ENCODE data around the gene S100A2. TPM values are rescaled to one million over a fixed set of nuclear protein-coding genes. Genes with fewer than 3 reads are reported as not detected.

The S100A2 gene
- total and polyA plus RNA-seq, 2 of the 13 experiments (the other 11 are each of a cell fraction or from before 2014, with no cell fraction given) = 1.2 TPM

DNA sequence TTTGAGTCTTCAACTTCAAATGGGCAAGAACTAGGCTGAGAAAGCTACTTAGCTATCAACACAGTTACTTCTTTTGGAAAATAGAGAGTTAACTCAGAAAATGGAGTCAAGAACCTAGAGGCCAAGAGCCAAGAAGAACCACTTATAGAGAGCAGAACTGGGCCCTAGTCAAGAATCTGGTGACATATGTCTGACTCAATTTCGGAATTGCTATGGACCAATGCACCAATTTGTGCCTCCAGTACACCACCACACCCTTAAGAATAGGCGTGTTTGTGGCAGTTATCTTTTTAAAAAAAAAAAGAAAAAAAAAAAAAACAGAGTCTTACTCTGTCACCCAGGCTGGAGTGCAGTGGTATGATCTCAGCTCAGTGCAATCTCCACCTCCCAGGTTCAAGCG lies 7.8 kb downstream of the S100A2 start:
- no TSS peak for BruUV-seq (replicated peaks)
- H3K4me3 ChIP-seq (replicated peaks in 1 of 3; ENCODE audit: insufficient read depth in 1 of 3, low read depth in 2 of 3, low read length in 3 of 3) = no peak overlapping the region
- 44% methylated on average over 3 of the region's 3 CpGs for WGBS (ENCODE audit: low lambda C conversion rate)
- intact Hi-C loops (cut with micrococcal nuclease; ENCODE audit: unreplicated experiment) = no loop called here
- H3K27me3 ChIP-seq (ENCODE audit: control insufficient read depth in 1 of 2, insufficient read depth in 2 of 2, low read length in 2 of 2) = peaks cover 0 to 16% of the 10 kb centered on the region in 2 experiments; a peak in 2 of 5 replicates
- no peak overlapping the region for H3K9ac ChIP-seq (ENCODE audit: insufficient read depth, low read depth, low read length)
- H3K4me2 ChIP-seq (ENCODE audit: low read depth, low read length) = no peak overlapping the region
- FAIRE-seq (no peak), ATAC-seq (no peak), DNase-seq (ENCODE audit: low spot score) (no peak)
- H3K79me2 ChIP-seq (ENCODE audit: insufficient read depth, low read length) = no peaks in the 10 kb centered on the region
- ChIA-PET CTCF (ENCODE audit: low intra/inter-chr PET ratio, low total read pairs) (no interaction called here), POLR2A (interaction anchor here (1.0 kb wide), 1 partner anchor 8 kb away, joined by 4 read pairs; no protein-coding TSS in a partner anchor)
- peaks cover 4% of the 10 kb centered on the region; the same call in 1 of the 2 replicates for H3K4me1 ChIP-seq (ENCODE audit: insufficient read depth, low read length)
- in situ Hi-C loops (cut with HindIII; ENCODE audit: extremely low pct_ligation_motif_present, low pct_unique_long_range_greater_than_20kb) = no loop called here
- no peak overlapping the region for H3K27ac ChIP-seq (ENCODE audit: extremely low read length, insufficient read depth, low read length)
- no peak for TF ChIP-seq WIZ (CRISPR knock-in tag; IDR thresholded peaks at IDR 0.05)
- TF ChIP-seq KDM4B (CRISPR knock-in tag; IDR thresholded peaks at IDR 0.05) = no peak
- no peak for TF ChIP-seq REPIN1 (CRISPR knock-in tag; IDR thresholded peaks at IDR 0.05; ENCODE audit: borderline replicate concordance, low read depth)
- H3K36me3 ChIP-seq (replicated peaks in 1 of 2; ENCODE audit: control insufficient read depth in 1 of 2, insufficient read depth in 2 of 2, low read length in 2 of 2) = no peaks in the 10 kb centered on the region
- H4K20me1 ChIP-seq (ENCODE audit: insufficient read depth, low read length) = no peaks in the 10 kb centered on the region
- no peak overlapping the region for H2AFZ ChIP-seq (ENCODE audit: low read length)
- no peaks in the 10 kb centered on the region for H3K9me3 ChIP-seq (ENCODE audit: low read length)

GRCh38 chr1:153556348-153556747 lies 9.3 kb downstream of the S100A2 start:
- Histone ChIP-seq H4K20me1 (ENCODE audit: insufficient read depth, low read length) (no peaks in the 10 kb centered on the region), H3K4me1 (ENCODE audit: insufficient read depth, low read length) (peaks cover 18% of the 10 kb centered on the region), H3K27ac (ENCODE audit: extremely low read length, insufficient read depth, low read length) (no peak overlapping the region), H3K27me3 (ENCODE audit: control insufficient read depth in 1 of 2, insufficient read depth in 2 of 2, low read length in 2 of 2) (peaks cover 1 to 16% of the 10 kb centered on the region in 2 experiments; a peak in 2 of 5 replicates), H2AFZ (ENCODE audit: low read length) (no peak overlapping the region), H3K9me3 (ENCODE audit: low read length) (no peaks in the 10 kb centered on the region), H3K9ac (ENCODE audit: insufficient read depth, low read depth, low read length) (no peak overlapping the region), H3K4me3 (replicated peaks in 1 of 3; ENCODE audit: insufficient read depth in 1 of 3, low read depth in 2 of 3, low read length in 3 of 3) (no peak overlapping the region), H3K79me2 (ENCODE audit: insufficient read depth, low read length) (no peaks in the 10 kb centered on the region), H3K4me2 (ENCODE audit: low read depth, low read length) (no peak overlapping the region), H3K36me3 (replicated peaks in 1 of 2; ENCODE audit: control insufficient read depth in 1 of 2, insufficient read depth in 2 of 2, low read length in 2 of 2) (no peaks in the 10 kb centered on the region)
- WGBS (ENCODE audit: low lambda C conversion rate) = 19% methylated on average over 1 of the region's 1 CpG
- POLR2A ChIA-PET = no interaction called here
- intact Hi-C loops (cut with micrococcal nuclease; ENCODE audit: unreplicated experiment) (no loop called here), in situ Hi-C loops (cut with HindIII; ENCODE audit: extremely low pct_ligation_motif_present, low pct_unique_long_range_greater_than_20kb) (no loop called here)
- TF ChIP-seq ZNF652 (CRISPR knock-in tag; IDR thresholded peaks at IDR 0.05; ENCODE audit: borderline replicate concordance, low read depth) (no peak), GATAD2A (CRISPR knock-in tag; IDR thresholded peaks at IDR 0.05) (no peak), HOXA5 (CRISPR knock-in tag; IDR thresholded peaks at IDR 0.05) (no peak), MIER3 (CRISPR knock-in tag; IDR thresholded peaks at IDR 0.05; ENCODE audit: borderline replicate concordance) (no peak), SUZ12 (IDR thresholded peaks at IDR 0.05; ENCODE audit: low read depth, low read length) (no peak), IRF2 (CRISPR knock-in tag; IDR thresholded peaks at IDR 0.05) (no peak), HNRNPK (IDR thresholded peaks at IDR 0.05; ENCODE audit: low read depth, low read length, poor library complexity, severe bottlenecking) (no peak), ZNF598 (CRISPR knock-in tag; IDR thresholded peaks at IDR 0.05; ENCODE audit: borderline replicate concordance) (no peak), RFXANK (CRISPR knock-in tag; IDR thresholded peaks at IDR 0.05) (no peak), ZBTB2 (CRISPR knock-in tag; IDR thresholded peaks at IDR 0.05; ENCODE audit: low read depth) (no peak), ZNF34 (CRISPR knock-in tag; IDR thresholded peaks at IDR 0.05; ENCODE audit: borderline replicate concordance) (no peak)
- TF ChIP-seq, protein P1, sequence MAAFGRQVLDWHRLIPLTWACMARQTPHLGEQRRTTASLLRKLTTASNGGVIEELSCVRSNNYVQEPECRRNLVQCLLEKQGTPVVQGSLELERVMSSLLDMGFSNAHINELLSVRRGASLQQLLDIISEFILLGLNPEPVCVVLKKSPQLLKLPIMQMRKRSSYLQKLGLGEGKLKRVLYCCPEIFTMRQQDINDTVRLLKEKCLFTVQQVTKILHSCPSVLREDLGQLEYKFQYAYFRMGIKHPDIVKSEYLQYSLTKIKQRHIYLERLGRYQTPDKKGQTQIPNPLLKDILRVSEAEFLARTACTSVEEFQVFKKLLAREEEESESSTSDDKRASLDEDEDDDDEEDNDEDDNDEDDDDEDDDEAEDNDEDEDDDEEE (CRISPR knock-in tag; IDR thresholded peaks at IDR 0.05) = no peak
- CTCF ChIA-PET (ENCODE audit: low intra/inter-chr PET ratio, low total read pairs) = no interaction called here
- FAIRE-seq (no peak), DNase-seq (ENCODE audit: low spot score) (no peak), ATAC-seq (no peak)
- BruUV-seq (replicated peaks) = no TSS peak

Data from HepG2 (cell line).